RWPE2 (cell line): ENCODE measurements around the gene TIMM44.

Source experiments
- ATAC-seq: fragments of 200-7000 bp; cut with Tn5 transposase; 3 replicates; pipeline ENCODE4 v1.9.1; 2021; ENCODE audit warnings: low read depth
- DNase-seq: peaks from one replicate; pipeline ENCODE4 v3.0.0-alpha.2; 2020; ENCODE audit warnings: low spot score
- H3K27ac ChIP-seq: fragments of 450-650 bp; 2 replicates; pipeline ENCODE4 v1.5.1; 2017; ENCODE audit warnings: mild to moderate bottlenecking; ENCODE audit not compliant: poor library complexity, severe bottlenecking
- H3K27me3 ChIP-seq: fragments of 250-450 bp; sonication (Bioruptor Pico); 2 replicates; pipeline ENCODE4 v1.5.1; 2021; ENCODE audit warnings: mild to moderate bottlenecking, moderate library complexity; ENCODE audit not compliant: insufficient read depth, poor library complexity, severe bottlenecking
- H3K36me3 ChIP-seq: fragments of 250-450 bp; sonication (Bioruptor Pico); 2 replicates; pipeline ENCODE4 v1.5.1; 2020; ENCODE audit warnings: low read depth, mild to moderate bottlenecking, moderate library complexity
- H3K4me1 ChIP-seq: fragments of 250-450 bp; sonication (Bioruptor Pico); 2 replicates; pipeline ENCODE4 v1.5.1; 2021; ENCODE audit warnings: mild to moderate bottlenecking, moderate library complexity; ENCODE audit not compliant: insufficient read depth, poor library complexity, severe bottlenecking
- H3K4me3 ChIP-seq: fragments of 250-450 bp; sonication (Bioruptor Pico); 2 replicates; pipeline ENCODE4 v1.5.1; 2021; ENCODE audit warnings: mild to moderate bottlenecking, moderate library complexity; ENCODE audit not compliant: severe bottlenecking
- H3K9me3 ChIP-seq: fragments of 250-450 bp; sonication (Bioruptor Pico); 2 replicates; pipeline ENCODE4 v1.5.1; 2021; ENCODE audit warnings: mild to moderate bottlenecking, moderate library complexity; ENCODE audit not compliant: severe bottlenecking
- CTCF ChIP-seq: fragments of 450-650 bp; IDR thresholded peaks from one replicate; pipeline ENCODE4 v1.5.1; 2017; ENCODE audit warnings: mild to moderate bottlenecking, moderate library complexity; ENCODE audit not compliant: poor library complexity, severe bottlenecking

TIMM44 gene

GRCh38 chr19:7908078-7908699 lies 35.3 kb downstream of the TIMM44 start:
- no peak overlapping the region for H3K4me3 ChIP-seq
- DNase-seq: no peak
- ATAC-seq: no peak
- no peak for TF ChIP-seq CTCF
- peaks cover 33% of the 10 kb centered on the region for H3K36me3 ChIP-seq
- H3K9me3 ChIP-seq: no peaks in the 10 kb centered on the region
- no peaks in the 10 kb centered on the region for H3K27me3 ChIP-seq
- H3K27ac ChIP-seq: no peak overlapping the region
- H3K4me1 ChIP-seq: peaks cover 5% of the 10 kb centered on the region

- no peaks in the 10 kb centered on the region for H3K9me3 ChIP-seq
- peaks cover 5% of the 10 kb centered on the region for H3K4me1 ChIP-seq
- no peak for TF ChIP-seq CTCF
- no peak overlapping the region for H3K27ac ChIP-seq
- no peak for ATAC-seq
- peak; percentile 47 for DNase-seq
- no peak overlapping the region for H3K4me3 ChIP-seq
- H3K27me3 ChIP-seq: no peaks in the 10 kb centered on the region
- peaks cover 33% of the 10 kb centered on the region for H3K36me3 ChIP-seq
Measured at GRCh38 chr19:7907544-7907943, 35.9 kb downstream of the TIMM44 start.

- Histone ChIP-seq H3K27me3 (no peaks in the 10 kb centered on the region), H3K4me3 (no peak overlapping the region), H3K9me3 (no peaks in the 10 kb centered on the region), H3K27ac (no peak overlapping the region), H3K4me1 (peaks cover 8% of the 10 kb centered on the region), H3K36me3 (peaks cover 32% of the 10 kb centered on the region)
- DNase-seq (peak; percentile 61), ATAC-seq (no peak)
- no peak for TF ChIP-seq CTCF
Measured at GRCh38 chr19:7907122-7907521, 36.3 kb downstream of the TIMM44 start.

- ATAC-seq (no peak), DNase-seq (no peak)
- Histone ChIP-seq H3K27ac (no peak overlapping the region), H3K4me3 (no peak overlapping the region), H3K9me3 (no peaks in the 10 kb centered on the region), H3K4me1 (peaks cover 13% of the 10 kb centered on the region), H3K36me3 (peaks cover 22% of the 10 kb centered on the region), H3K27me3 (no peaks in the 10 kb centered on the region)
- no peak for TF ChIP-seq CTCF
Measured at GRCh38 chr19:7905859-7906258, 37.6 kb downstream of the TIMM44 start.

- peaks cover 17% of the 10 kb centered on the region for H3K36me3 ChIP-seq
- peak overlapping the region; percentile 67 for H3K27ac ChIP-seq
- TF ChIP-seq CTCF: no peak
- no peaks in the 10 kb centered on the region for H3K9me3 ChIP-seq
- no peaks in the 10 kb centered on the region for H3K27me3 ChIP-seq
- no peak for ATAC-seq
- DNase-seq: peak; percentile 50
- peaks cover 13% of the 10 kb centered on the region for H3K4me1 ChIP-seq
- no peak overlapping the region for H3K4me3 ChIP-seq
Measured at GRCh38 chr19:7905268-7905667, 38.2 kb downstream of the TIMM44 start.
